ENCODE measurements around the gene AKIP1. TPM values are rescaled to one million over a fixed set of nuclear protein-coding genes. Genes with fewer than 3 reads are reported as not detected.

AKIP1 gene
- total RNA-seq, 1 experiment from 2014 or later = 26.0 TPM

GRCh38 chr11:8870411-8871170 is 40.4 kb upstream of the AKIP1 start (continued):
- TF ChIP-seq FOXP4 (CRISPR knock-in tag; IDR thresholded peaks at IDR 0.05) (peak; percentile 16; the same call in 1 of the 2 replicates), E2F1 (CRISPR knock-in tag; IDR thresholded peaks at IDR 0.05) (no peak), HMGXB4 (CRISPR knock-in tag; IDR thresholded peaks at IDR 0.05) (peak; percentile 93; the same call in 1 of the 2 replicates), ZNF423 (CRISPR knock-in tag; IDR thresholded peaks at IDR 0.05) (peak; percentile 2; the same call in 1 of the 2 replicates), ETV6 (CRISPR knock-in tag; IDR thresholded peaks at IDR 0.05) (peak; percentile 61; the same call in 1 of the 2 replicates), SP1 (CRISPR knock-in tag; conservative IDR thresholded peaks at IDR 0.05) (0 out of 2 replicates have a peak, but pooled peaks have one; percentile 23)

GRCh38 chr11:8871171-8871775 is 39.7 kb upstream of the AKIP1 start:
- peaks cover 11% of the 10 kb centered on the region for H3K4me1 Mint-ChIP-seq
- H3K27me3 Mint-ChIP-seq (ENCODE audit: low read depth) = no peaks in the 10 kb centered on the region
- ChIA-PET POLR2A (interaction anchor here (0.7 to 1.9 kb wide), 6 partner anchors 37 to 609 kb away, joined by 3 to 9 read pairs (median 4); partner anchors contain the start of gene AKIP1), CTCF (interaction anchor here (0.7 to 2.3 kb wide), 6 partner anchors 19 to 88 kb away, joined by 4 to 14 read pairs (median 6); a partner anchor contains a TSS)
- ATAC-seq (peak; percentile 29), DNase-seq (ENCODE audit: low spot score) (peak; percentile 57)
- TF ChIP-seq MAX (CRISPR knock-in tag; IDR thresholded peaks at IDR 0.05) (no peak), ZSCAN18 (CRISPR knock-in tag; IDR thresholded peaks at IDR 0.05) (no peak), STAT6 (CRISPR knock-in tag; conservative IDR thresholded peaks at IDR 0.05; ENCODE audit: low read depth) (no peak), GRHL2 (CRISPR knock-in tag; IDR thresholded peaks at IDR 0.05; ENCODE audit: insufficient replicate concordance, severe bottlenecking) (no peak), RORB (CRISPR knock-in tag; IDR thresholded peaks at IDR 0.05) (no peak), NFATC4 (CRISPR knock-in tag; IDR thresholded peaks at IDR 0.05) (no peak), PRDM15 (CRISPR knock-in tag; IDR thresholded peaks at IDR 0.05) (peak; percentile 85), ZNF121 (CRISPR knock-in tag; IDR thresholded peaks at IDR 0.05) (no peak), KAT7 (CRISPR knock-in tag; IDR thresholded peaks at IDR 0.05; ENCODE audit: borderline replicate concordance) (no peak), USF2 (CRISPR knock-in tag; IDR thresholded peaks at IDR 0.05) (peak; percentile 69)
- H3K9me3 Mint-ChIP-seq = no peaks in the 10 kb centered on the region
- no peak overlapping the region for H3K27ac Mint-ChIP-seq
- H3K4me3 Mint-ChIP-seq = peak overlapping the region; percentile 75
- H3K36me3 Mint-ChIP-seq = no peaks in the 10 kb centered on the region
